Lower lobe of right lung (tissue), 2 donors: Measurements from ENCODE around the gene TMEM147. TPM values are rescaled to one million over a fixed set of nuclear protein-coding genes. Genes with fewer than 3 reads are reported as not detected.

Experiments used
- ATAC-seq, 2 donors: fragments of 200-7000 bp; cut with Tn5 transposase; one replicate each; pipeline ENCODE4 v1.9.1; 2020 to 2022; ENCODE audit warnings: mild to moderate bottlenecking in 2 of 2, moderate library complexity in 2 of 2
- DNase-seq: peaks from one replicate; pipeline ENCODE4 v3.0.0-alpha.2; 2020
- H3K27ac ChIP-seq: fragments of 200-600 bp; one replicate; pipeline ENCODE4 v1.8.0; 2022
- H3K27me3 ChIP-seq: fragments of 200-600 bp; one replicate; pipeline ENCODE4 v1.8.0; 2022; ENCODE audit warnings: low read depth
- H3K36me3 ChIP-seq: fragments of 200-600 bp; one replicate; pipeline ENCODE4 v1.8.0; 2022; ENCODE audit warnings: mild to moderate bottlenecking
- H3K4me1 ChIP-seq: fragments of 200-600 bp; one replicate; pipeline ENCODE4 v1.8.0; 2022
- H3K4me3 ChIP-seq: fragments of 200-600 bp; one replicate; pipeline ENCODE4 v1.8.0; 2022; ENCODE audit warnings: mild to moderate bottlenecking
- H3K9me3 ChIP-seq: fragments of 200-600 bp; one replicate; pipeline ENCODE4 v1.8.0; 2022
- CTCF ChIP-seq: fragments of 200-600 bp; IDR thresholded peaks from one replicate; pipeline ENCODE4 v1.8.0; 2022; ENCODE audit warnings: antibody characterized with exemption, mild to moderate bottlenecking
- intact Hi-C: fragments of 100-400 bp; cut with DNase I; formaldehyde crosslinking; loops from one replicate; pipeline ENCODE4 v1.11.0; 2022
- total RNA-seq: library from RNA; stranded (reverse); fragmentation: NEBNext Ultra II Directional; extraction: Animal tissue kit (Norgen Biotek cat#: 25700); gene quantifications from one replicate; pipeline ENCODE4 v1.2.1, GENCODE V29; 2021
- donor health status: DM: no; HTN: yes; CAD: no; lungs with severe emphysema.

The TMEM147 gene
- total RNA-seq, 1 donor from 2014 or later = 81.6 TPM

DNA sequence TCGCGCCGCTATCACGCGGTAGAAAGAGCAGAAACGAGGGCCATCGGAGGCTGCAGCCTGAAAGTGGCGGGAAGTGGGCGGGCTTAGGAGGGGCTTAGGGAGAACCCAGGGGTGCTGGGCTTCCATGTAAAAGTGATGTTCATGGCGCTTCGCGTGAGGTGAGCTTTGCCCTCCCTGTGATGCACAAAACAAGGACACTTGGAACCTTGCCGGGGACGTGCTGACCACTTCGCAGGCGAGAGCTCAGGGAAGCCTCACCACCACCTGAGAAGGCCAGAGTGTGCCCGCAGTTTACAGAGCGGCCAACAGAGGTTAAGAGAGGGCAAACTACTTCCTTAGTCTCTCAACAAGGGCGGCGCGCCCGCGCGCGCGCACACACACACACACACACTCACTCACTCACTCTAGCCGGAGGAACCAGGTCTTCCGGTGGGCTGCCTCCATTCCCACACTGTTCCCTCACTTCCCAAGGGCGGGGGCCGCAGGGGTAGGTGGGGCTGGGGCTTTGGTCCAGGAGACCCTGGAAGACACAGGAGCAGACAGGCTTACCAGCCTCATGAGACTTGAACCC lies 11.5 kb upstream of the TMEM147 start:
- intact Hi-C loops = no loop called here
- Histone ChIP-seq H3K9me3 (no peaks in the 10 kb centered on the region), H3K36me3 (no peaks in the 10 kb centered on the region), H3K4me3 (no peak overlapping the region), H3K27me3 (peaks cover 55% of the 10 kb centered on the region), H3K4me1 (peaks cover 10% of the 10 kb centered on the region), H3K27ac (no peak overlapping the region)
- peak; percentile 78 to 85 for ATAC-seq
- peak; percentile 72 for DNase-seq
- TF ChIP-seq CTCF = no peak

DNA sequence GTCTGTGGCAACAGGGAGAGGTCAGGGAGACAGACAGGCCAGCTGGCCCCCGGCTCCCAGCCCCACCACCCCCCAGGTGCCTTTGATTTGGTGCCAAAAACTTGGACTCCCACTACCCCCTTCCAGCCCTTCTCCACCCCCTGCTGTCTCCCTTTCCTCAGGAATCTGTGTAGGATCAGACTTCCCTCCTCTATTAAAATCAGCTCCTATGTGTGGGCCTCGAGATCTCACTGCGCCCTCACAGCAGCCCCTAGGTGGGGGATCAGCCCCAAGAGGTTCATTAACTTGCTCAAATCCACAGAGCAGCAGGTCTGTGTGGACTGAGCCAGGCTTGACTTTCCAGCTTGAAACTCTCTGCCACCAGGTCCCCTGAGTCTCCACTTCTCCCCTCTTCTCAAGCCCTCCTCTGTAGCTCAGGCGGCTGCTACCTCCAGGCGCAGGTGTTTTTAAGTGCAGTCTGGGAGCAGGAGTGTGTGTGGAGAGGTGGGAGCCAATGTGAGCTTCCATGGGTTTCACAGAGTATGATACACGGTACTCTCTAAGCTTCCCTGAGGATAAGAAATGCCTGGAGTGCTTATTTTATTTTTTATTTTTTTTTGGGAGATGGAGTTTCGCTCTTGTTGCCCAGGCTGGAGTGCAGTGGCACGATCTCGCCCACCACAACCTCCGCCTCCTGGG lies 10.5 kb upstream of the TMEM147 start:
- Histone ChIP-seq H3K4me1 (peaks cover 10% of the 10 kb centered on the region), H3K4me3 (no peak overlapping the region), H3K27ac (no peak overlapping the region), H3K27me3 (peaks cover 46% of the 10 kb centered on the region), H3K36me3 (no peaks in the 10 kb centered on the region), H3K9me3 (no peaks in the 10 kb centered on the region)
- DNase-seq = no peak
- ATAC-seq = no peak
- TF ChIP-seq CTCF = no peak
- intact Hi-C loops = no loop called here

GRCh38 chr19:35539314-35539713 lies 6.1 kb upstream of the TMEM147 start:
- H3K36me3 ChIP-seq = no peaks in the 10 kb centered on the region
- no peak overlapping the region for H3K4me3 ChIP-seq

GRCh38 chr19:35539850-35540249 lies 5.6 kb upstream of the TMEM147 start:
- DNase-seq (no peak), ATAC-seq (no peak)
- H3K4me1 ChIP-seq = peaks cover 6% of the 10 kb centered on the region
- TF ChIP-seq CTCF = no peak
- H3K9me3 ChIP-seq = no peaks in the 10 kb centered on the region
- H3K27ac ChIP-seq = no peak overlapping the region
- H3K36me3 ChIP-seq = no peaks in the 10 kb centered on the region
- intact Hi-C loops = no loop called here
- no peak overlapping the region for H3K4me3 ChIP-seq
- H3K27me3 ChIP-seq = no peaks in the 10 kb centered on the region

More at GRCh38 chr19:35539314-35539713, 6.1 kb upstream of the TMEM147 start:
- TF ChIP-seq CTCF = no peak
- Histone ChIP-seq H3K27ac (no peak overlapping the region), H3K9me3 (no peaks in the 10 kb centered on the region), H3K27me3 (peaks cover 3% of the 10 kb centered on the region), H3K4me1 (peaks cover under 1% of the 10 kb centered on the region)
- intact Hi-C loops = no loop called here
- ATAC-seq (no peak), DNase-seq (no peak)

DNA sequence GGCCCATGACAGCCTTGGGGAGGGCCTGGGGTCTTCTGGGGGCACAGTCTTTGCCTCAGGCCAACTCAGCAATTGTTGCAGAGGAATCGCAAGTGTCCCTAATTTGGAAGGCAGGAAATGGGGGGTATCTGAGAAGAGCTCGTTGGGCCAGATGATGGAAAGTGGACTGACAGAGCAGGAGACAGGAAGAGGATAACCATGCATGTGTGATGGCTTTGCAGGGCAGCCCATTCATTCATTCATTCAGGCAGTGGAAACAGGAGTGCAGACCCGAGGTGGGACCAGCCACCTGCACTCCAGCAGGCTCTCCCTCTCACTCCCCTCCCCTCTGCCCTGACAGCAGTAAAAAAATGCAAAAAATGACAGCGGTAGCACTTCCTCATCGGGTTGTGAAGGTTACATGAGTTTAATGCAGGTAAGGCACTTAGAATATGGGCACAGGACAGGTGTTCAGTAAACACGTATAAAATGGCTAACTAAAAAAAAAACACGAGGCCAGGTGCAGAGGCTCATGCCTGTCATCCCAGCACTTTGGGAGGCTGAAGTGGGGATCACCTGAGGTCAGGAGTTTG lies 5.0 kb upstream of the TMEM147 start:
- intact Hi-C loops = no loop called here
- no peak for TF ChIP-seq CTCF
- Histone ChIP-seq H3K4me3 (no peak overlapping the region), H3K36me3 (no peaks in the 10 kb centered on the region), H3K9me3 (no peaks in the 10 kb centered on the region), H3K27me3 (no peaks in the 10 kb centered on the region), H3K27ac (no peak overlapping the region), H3K4me1 (peaks cover 7% of the 10 kb centered on the region)
- DNase-seq (no peak), ATAC-seq (no peak)
